K562 treated with DMSO at 1 percent for 24 hours (cell line): ENCODE results near the gene SLC15A1. TPM values are rescaled to one million over a fixed set of nuclear protein-coding genes. Genes with fewer than 3 reads are reported as not detected.

Experiments used
- total RNA-seq: library from RNA; unstranded; fragments of 300-600 nt; gene quantifications from 2 replicates; pipeline ENCODE4 v1.2.3, GENCODE V29; 2022; ENCODE audit warnings: low read depth; ENCODE audit not compliant: insufficient read depth

The SLC15A1 gene
- total RNA-seq, result not detected in 2 replicates

DNA sequence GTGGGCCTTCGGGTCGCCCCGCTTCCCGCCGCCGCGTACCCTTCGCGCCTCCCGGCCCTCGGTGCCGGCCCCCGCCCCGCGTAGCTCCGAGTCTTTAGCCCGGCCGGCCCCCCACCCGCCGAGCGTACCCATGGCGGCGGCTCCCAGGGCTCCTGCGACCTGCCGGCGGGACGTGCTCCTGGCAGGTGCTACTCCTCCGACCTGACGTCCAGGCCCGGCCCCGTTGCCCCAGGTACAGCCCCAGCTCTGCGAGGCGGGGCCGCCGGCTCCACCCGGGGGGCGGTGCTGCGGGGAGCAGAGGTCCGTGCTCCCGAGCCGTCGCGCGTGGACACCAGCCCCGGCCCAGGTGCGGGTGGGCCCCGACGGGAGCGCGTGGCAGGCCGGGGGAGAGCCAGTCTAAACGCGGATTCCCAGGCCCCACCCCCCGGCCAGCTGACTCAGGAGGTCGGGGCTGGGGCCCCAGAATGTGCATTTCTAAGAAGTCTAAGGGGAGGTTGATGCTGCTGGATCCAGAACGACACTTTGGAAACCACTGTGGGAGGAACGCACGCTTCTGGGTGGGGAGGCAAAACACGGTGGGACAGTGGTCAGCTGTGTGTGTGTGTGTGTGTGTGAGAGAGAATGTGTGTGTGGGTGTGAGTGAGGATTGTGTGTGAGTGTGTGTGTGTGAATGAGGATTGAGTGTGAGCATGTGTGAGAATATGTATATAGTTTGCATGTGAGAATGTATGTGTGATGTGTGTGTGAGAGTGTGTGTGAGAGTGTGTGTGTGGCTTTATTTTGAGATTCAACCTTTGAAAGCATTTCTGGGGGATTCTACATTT is at the start of gene SLC15A1:
Gene SLC15A1, minus strand, starts transcription at position 206 of the 824 bp plus-strand sequence. Its CDS starts 74 bp downstream, at position 132.

Other genes starting within 250 kb of the SLC15A1 start
- gene STK24, start 175.6 kb downstream of the SLC15A1 start, total RNA-seq, result 34.0 and 35.6 TPM in 2 replicates
- 15.5 and 24.4 TPM in 2 replicates for gene DOCK9, start 225.4 kb upstream of the SLC15A1 start, total RNA-seq